HG02870 (cell line): Measurements from ENCODE around the gene ABHD8.

Experiments used
- ATAC-seq: cut with Tn5 transposase; IDR thresholded peaks from one replicate; pipeline ENCODE4 v1.9.1; 2021; ENCODE audit warnings: mild to moderate bottlenecking, moderate library complexity; ENCODE audit not compliant: unreplicated experiment

ABHD8 gene

GRCh38 chr19:17303167-17303939, at the start of gene ABHD8:
Gene ABHD8 (minus strand): TSS chr19:17303425. CDS start chr19:17301616, 1,809 bp downstream.
- peak; percentile 62 for ATAC-seq

DNA sequence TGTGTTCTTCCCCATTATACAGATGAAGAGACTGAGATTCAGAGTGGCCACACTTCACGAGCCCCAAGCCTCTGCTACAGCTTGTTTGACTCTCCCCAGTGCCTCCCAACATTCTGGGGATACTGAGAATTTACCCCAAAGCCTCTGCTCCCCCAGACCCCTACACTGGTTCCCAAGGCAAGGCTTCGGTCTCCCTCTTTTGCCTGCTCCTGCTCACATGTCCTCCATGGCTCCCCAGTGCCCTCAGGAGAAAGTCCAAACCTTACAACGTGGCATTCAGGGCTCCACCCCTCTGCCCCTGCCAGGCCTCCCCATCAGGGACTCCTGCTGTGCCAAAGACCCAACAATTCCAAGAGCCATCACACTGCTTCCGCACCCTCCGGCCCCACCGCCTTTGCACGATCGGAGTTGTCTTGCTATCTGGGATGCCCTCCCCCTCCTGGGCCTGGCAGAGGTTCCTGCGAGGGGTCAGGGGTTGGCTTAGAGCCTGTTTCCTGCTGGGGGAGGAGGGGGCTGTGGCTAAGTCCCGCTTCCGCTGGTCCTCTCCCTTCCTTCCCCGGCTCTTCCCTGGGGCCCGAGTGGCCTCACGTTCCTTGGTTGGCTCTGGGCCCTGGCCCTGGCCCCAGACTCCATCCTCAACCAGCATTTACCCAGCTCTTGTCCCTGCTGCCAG, 49.5 kb upstream of the ABHD8 start:
- ATAC-seq, result no peak

GRCh38 chr19:17351815-17352435, 48.7 kb upstream of the ABHD8 start:
- no peak for ATAC-seq

DNA sequence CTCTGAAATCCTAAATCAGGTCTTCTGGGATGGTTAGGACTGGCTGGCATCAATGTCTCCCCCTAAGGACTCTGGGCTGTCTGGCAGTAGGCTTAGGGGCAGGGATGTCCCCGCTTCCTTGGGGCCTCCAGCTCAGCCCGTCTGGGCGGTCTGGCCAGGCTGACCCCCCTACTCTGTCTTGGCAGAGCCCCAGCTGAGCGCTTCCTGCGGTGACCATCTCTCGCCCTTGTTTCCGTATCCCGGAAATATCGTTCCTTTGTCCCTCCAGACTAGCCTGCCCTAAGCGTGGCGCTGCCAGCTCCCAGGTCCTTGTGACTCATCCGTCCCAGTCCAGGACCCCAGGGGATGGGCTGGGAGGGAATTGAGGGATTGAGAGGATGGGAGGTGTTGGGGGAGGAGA, 45.5 kb upstream of the ABHD8 start:
- no peak for ATAC-seq

- no peak for ATAC-seq
These were observed 44.7 kb upstream of the ABHD8 start for GRCh38 chr19:17347877-17348276.

DNA sequence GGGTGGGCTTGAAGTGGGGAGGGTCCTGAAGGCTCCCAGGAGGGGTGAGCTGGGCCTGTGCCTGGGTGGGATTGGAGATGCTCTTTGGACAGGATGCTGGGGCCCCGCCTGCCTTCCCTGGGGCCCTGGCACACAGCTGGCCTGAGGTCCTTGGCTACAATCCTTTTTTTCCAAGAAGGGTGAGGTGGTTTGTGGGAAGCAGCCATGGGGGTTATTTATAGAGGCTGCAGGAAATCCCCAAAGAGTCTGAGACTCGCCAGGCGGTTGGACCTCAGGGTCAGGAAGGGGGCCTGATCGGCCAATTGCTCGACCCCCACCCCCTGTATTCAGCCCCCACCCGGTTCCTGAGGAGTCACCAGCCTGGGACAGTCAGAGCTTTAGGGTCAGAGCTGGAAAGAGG, 44.1 kb upstream of the ABHD8 start:
- no peak for ATAC-seq

- no peak for ATAC-seq
These were observed 43.0 kb upstream of the ABHD8 start for GRCh38 chr19:17346109-17346671.

- ATAC-seq, result no peak
These were observed 38.6 kb upstream of the ABHD8 start for GRCh38 chr19:17341845-17342244.

- no peak for ATAC-seq
These were observed 38.2 kb upstream of the ABHD8 start for GRCh38 chr19:17341386-17341785.

- no peak for ATAC-seq
These were observed 37.7 kb upstream of the ABHD8 start for GRCh38 chr19:17340871-17341357.

DNA sequence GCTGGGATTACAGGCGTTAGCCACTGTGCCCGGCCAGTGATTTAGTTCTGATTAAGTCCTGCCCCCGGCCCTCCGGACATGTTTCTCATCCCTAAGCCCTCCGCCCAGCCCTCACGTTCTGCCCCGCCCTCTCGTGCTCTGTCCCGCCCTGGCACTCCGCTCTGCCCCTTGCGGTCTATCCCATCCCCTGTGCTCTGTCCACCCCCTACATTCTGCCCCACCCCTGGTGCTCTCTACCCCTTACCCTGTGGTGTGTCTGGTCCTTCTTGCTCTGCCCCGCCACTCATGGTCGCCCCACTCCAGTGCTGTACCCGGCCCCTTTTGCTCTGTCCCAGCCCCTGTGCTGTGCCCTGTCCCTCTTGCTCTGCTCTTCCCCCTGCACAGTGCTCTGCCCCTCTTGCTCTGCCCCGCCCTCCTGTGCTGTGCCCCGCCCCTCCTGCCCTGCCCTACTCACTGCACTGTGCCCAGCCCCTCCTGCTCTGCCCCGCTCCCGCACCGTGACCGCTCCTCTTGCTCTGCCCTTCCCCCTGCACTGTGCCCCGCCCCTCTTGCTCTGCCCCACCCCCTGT, 37.2 kb upstream of the ABHD8 start:
- no peak for ATAC-seq

- ATAC-seq, result no peak
These were observed 36.0 kb upstream of the ABHD8 start for GRCh38 chr19:17339088-17339741.

DNA sequence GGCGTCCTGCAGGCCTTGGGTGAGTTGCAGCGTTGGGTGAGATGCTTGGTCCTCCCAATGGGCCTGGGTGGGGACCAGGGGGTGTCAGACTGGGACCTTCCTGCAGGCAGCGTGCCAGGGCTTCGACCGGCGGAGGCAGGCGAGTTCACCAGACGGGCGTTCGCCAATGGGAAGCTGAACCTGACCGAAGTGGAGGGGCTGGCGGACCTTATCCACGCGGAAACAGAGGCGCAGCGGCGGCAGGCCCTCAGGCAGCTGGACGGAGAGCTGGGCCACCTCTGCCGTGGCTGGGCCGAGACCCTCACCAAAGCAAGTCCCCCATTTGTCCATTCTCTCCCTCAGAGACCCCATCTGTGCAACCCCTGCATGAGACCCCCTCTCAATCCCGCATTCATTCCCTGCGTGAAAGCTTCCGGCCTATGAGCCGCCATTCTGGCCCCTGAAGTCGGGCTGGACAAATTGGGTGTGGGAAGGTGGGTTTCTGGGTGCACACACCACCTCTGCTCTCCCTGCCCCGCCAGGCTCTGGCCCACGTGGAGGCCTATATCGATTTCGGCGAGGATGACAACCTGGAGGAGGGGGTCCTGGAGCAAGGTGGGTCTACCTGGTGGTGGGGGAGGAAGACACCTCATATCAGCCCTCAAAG, 35.3 kb upstream of the ABHD8 start:
- ATAC-seq, result no peak

- ATAC-seq, result no peak
These were observed 34.6 kb upstream of the ABHD8 start for GRCh38 chr19:17337675-17338432.

- ATAC-seq, result peak; percentile 78
These were observed 33.8 kb upstream of the ABHD8 start, which contains the start of gene GTPBP3 for GRCh38 chr19:17336872-17337674. Gene GTPBP3 (plus strand): TSS chr19:17337553. CDS start chr19:17337612, 59 bp downstream.

DNA sequence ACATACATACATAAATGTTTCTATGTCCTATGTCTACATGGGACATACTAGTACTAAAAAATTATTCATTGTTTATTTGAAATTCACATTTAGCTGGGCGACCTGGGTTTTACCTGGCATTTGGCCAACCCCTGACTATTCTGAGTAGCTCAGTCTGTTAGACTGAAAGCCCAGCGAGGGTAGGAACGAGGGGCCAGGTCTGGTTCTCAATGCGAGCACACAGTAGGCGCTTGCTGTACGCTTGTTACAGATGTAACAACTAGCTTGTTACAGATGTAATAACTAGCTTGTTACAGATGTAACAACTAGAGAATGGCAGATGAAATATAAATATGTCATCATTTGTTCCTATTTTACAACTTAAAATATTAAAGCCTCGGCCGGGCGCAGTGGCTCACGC, 32.4 kb upstream of the ABHD8 start:
- no peak for ATAC-seq

- ATAC-seq, result peak; percentile 33
These were observed 31.5 kb upstream of the ABHD8 start, which contains the start of gene ANO8 for GRCh38 chr19:17334414-17335409. Gene ANO8 (minus strand): TSS chr19:17334855. CDS start chr19:17334670, 185 bp downstream.
